H9 (cell line): ENCODE data around the gene GALNT17. TPM values are rescaled to one million over a fixed set of nuclear protein-coding genes. Genes with fewer than 3 reads are reported as not detected.

Experiments used
- DNase-seq: peaks from one replicate; pipeline ENCODE4 v3.0.0-alpha.2; 2017
- H2AFZ ChIP-seq: one replicate; pipeline ENCODE4 v1.6.1; 2013; ENCODE audit warnings: mild to moderate bottlenecking, low read length, control low read depth, moderate library complexity
- H2AK5ac ChIP-seq: 2 replicates; pipeline ENCODE4 v1.6.1; 2013; ENCODE audit warnings: low read length, control low read depth, mixed read lengths; ENCODE audit not compliant: insufficient read length
- H2BK120ac ChIP-seq: one replicate; pipeline ENCODE4 v1.6.1; 2013; ENCODE audit warnings: low read depth, mild to moderate bottlenecking, low read length, control low read depth, inconsistent platforms; ENCODE audit not compliant: poor library complexity, severe bottlenecking
- H2BK12ac ChIP-seq: 2 replicates; pipeline ENCODE4 v1.6.1; 2013; ENCODE audit warnings: low read length, control low read depth, mixed read lengths, low read depth; ENCODE audit not compliant: insufficient read length
- H2BK15ac ChIP-seq: 2 replicates; pipeline ENCODE4 v1.6.1; 2013; ENCODE audit warnings: low read depth, low read length, control low read depth
- H2BK20ac ChIP-seq: one replicate; pipeline ENCODE4 v1.6.1; 2013; ENCODE audit warnings: low read depth, mild to moderate bottlenecking, low read length, control low read depth, inconsistent platforms; ENCODE audit not compliant: poor library complexity, severe bottlenecking
- H2BK5ac ChIP-seq: 2 replicates; pipeline ENCODE4 v1.6.1; 2013; ENCODE audit warnings: low read length, control low read depth, mixed read lengths; ENCODE audit not compliant: insufficient read length
- H3K14ac ChIP-seq: 2 replicates; pipeline ENCODE4 v1.6.1; 2013; ENCODE audit warnings: low read length, control low read depth; ENCODE audit not compliant: insufficient read depth
- H3K18ac ChIP-seq: 2 replicates; pipeline ENCODE4 v1.6.1; 2013; ENCODE audit warnings: low read depth, mild to moderate bottlenecking, mixed read lengths, low read length, control low read depth; ENCODE audit not compliant: insufficient read length
- H3K23ac ChIP-seq: 2 replicates; pipeline ENCODE4 v1.6.1; 2013; ENCODE audit warnings: low read length, control low read depth, mixed read lengths, low read depth; ENCODE audit not compliant: insufficient read length
- H3K23me2 ChIP-seq: 2 replicates; pipeline ENCODE4 v1.6.1; 2013; ENCODE audit warnings: low read depth, mild to moderate bottlenecking, mixed read lengths, low read length, control low read depth; ENCODE audit not compliant: insufficient read length, poor library complexity, severe bottlenecking
- H3K27ac ChIP-seq: 2 replicates; pipeline ENCODE4 v1.5.1; 2013; ENCODE audit warnings: low read length, control low read depth, mixed read lengths, low read depth; ENCODE audit not compliant: insufficient read length
- H3K27me3 ChIP-seq: 2 replicates; pipeline ENCODE4 v1.6.1; 2013; ENCODE audit warnings: low read length, control low read depth, inconsistent platforms; ENCODE audit not compliant: insufficient read depth
- H3K4ac ChIP-seq: 2 replicates; pipeline ENCODE4 v1.6.1; 2013; ENCODE audit warnings: low read depth, mild to moderate bottlenecking, control low read depth, inconsistent platforms, low read length, moderate library complexity
- H3K4me1 ChIP-seq: 2 replicates; pipeline ENCODE4 v1.6.1; 2013; ENCODE audit warnings: low read length, control low read depth, inconsistent platforms; ENCODE audit not compliant: insufficient read depth
- H3K4me2 ChIP-seq: 2 replicates; pipeline ENCODE4 v1.6.1; 2013; ENCODE audit warnings: low read length, control low read depth, mixed read lengths; ENCODE audit not compliant: insufficient read length, insufficient read depth
- H3K56ac ChIP-seq: 2 replicates; pipeline ENCODE4 v1.6.1; 2013; ENCODE audit warnings: low read depth, mild to moderate bottlenecking, mixed read lengths, low read length, control low read depth; ENCODE audit not compliant: insufficient read length
- H3K79me1 ChIP-seq: 2 replicates; pipeline ENCODE4 v1.6.1; 2013; ENCODE audit warnings: low read depth, mild to moderate bottlenecking, moderate library complexity, low read length, control low read depth, inconsistent platforms; ENCODE audit not compliant: insufficient read depth, poor library complexity, severe bottlenecking
- H3K79me2 ChIP-seq: 2 replicates; pipeline ENCODE4 v1.6.1; 2013; ENCODE audit warnings: low read length, control low read depth, inconsistent platforms; ENCODE audit not compliant: insufficient read depth
- H3K9ac ChIP-seq: 2 replicates; pipeline ENCODE4 v1.6.1; 2013; ENCODE audit warnings: low read length, control low read depth, mixed read lengths; ENCODE audit not compliant: insufficient read length; ENCODE audit errors: extremely low read depth
- H3K9me3 ChIP-seq: one replicate; pipeline ENCODE4 v1.6.1; 2013; ENCODE audit warnings: low read depth, low read length, inconsistent platforms; ENCODE audit not compliant: control insufficient read depth
- H3T11ph ChIP-seq: one replicate; pipeline ENCODE4 v1.6.1; 2013; ENCODE audit warnings: mild to moderate bottlenecking, low read length, control low read depth, inconsistent platforms
- H4K20me1 ChIP-seq: one replicate; pipeline ENCODE4 v1.6.1; 2013; ENCODE audit not compliant: control insufficient read depth, insufficient read length, insufficient read depth
- H4K5ac ChIP-seq: 2 replicates; pipeline ENCODE4 v1.6.1; 2013; ENCODE audit warnings: low read depth, mild to moderate bottlenecking, mixed read lengths, low read length, control low read depth; ENCODE audit not compliant: insufficient read length
- H4K8ac ChIP-seq: replicated peaks from 2 replicates; pipeline ENCODE4 v1.6.1; 2013; ENCODE audit warnings: low read length, control low read depth, mixed read lengths, low read depth; ENCODE audit not compliant: insufficient read length
- H4K91ac ChIP-seq: 2 replicates; pipeline ENCODE4 v1.6.1; 2013; ENCODE audit warnings: low read depth, mild to moderate bottlenecking, moderate library complexity, mixed read lengths, low read length, control low read depth; ENCODE audit not compliant: insufficient read length
- H3K27ac Mint-ChIP-seq, 3 experiments: 2 replicates in 2 of 3; 3 replicates in 1 of 3; pipeline ENCODE4 v1.8.0; 2020 to 2021; ENCODE audit warnings: mixed read lengths in 3 of 3, mild to moderate bottlenecking in 1 of 3, moderate library complexity in 1 of 3
- H3K27me3 Mint-ChIP-seq: 2 replicates; pipeline ENCODE4 v1.8.0; 2021; ENCODE audit warnings: low read depth, mild to moderate bottlenecking, moderate library complexity, mixed read lengths
- H3K36me3 Mint-ChIP-seq, 3 experiments: 2 replicates in 2 of 3; 3 replicates in 1 of 3; pipeline ENCODE4 v1.8.0; 2020 to 2021; ENCODE audit warnings: low read depth in 3 of 3, mixed read lengths in 3 of 3; ENCODE audit not compliant: insufficient read depth in 1 of 3
- H3K4me1 Mint-ChIP-seq, 2 experiments: 2 replicates each; pipeline ENCODE4 v1.8.0; 2020; ENCODE audit warnings: mixed read lengths in 2 of 2
- H3K4me3 Mint-ChIP-seq, 2 experiments: 2 replicates in 1 of 2; 3 replicates in 1 of 2; pipeline ENCODE4 v1.8.0; 2020 to 2021; ENCODE audit warnings: mild to moderate bottlenecking in 2 of 2, mixed read lengths in 2 of 2, moderate library complexity in 1 of 2
- H3K9me3 Mint-ChIP-seq, 2 experiments: 2 replicates in 1 of 2; 3 replicates in 1 of 2; pipeline ENCODE4 v1.8.0; 2020; ENCODE audit warnings: mild to moderate bottlenecking in 2 of 2, mixed read lengths in 2 of 2, moderate library complexity in 1 of 2
- CTCF ChIP-seq: fragments of 200-600 bp; sonication (generic); conservative IDR thresholded peaks from 3 replicates; pipeline ENCODE4 v1.8.0; 2021; ENCODE audit warnings: antibody characterized with exemption, mild to moderate bottlenecking
- WGBS: extraction: QIAGEN DNeasy Blood & Tissue Kit; methylation state at CpG from one replicate; pipeline ENCODE4 v1.1.7; 2013; ENCODE audit warnings: missing lambda C conversion rate, low lambda C conversion rate, mixed read lengths; ENCODE audit not compliant: insufficient read length; ENCODE audit errors: extremely low coverage; 5-methylcytosine and 5-hydroxymethylcytosine counted together
- total RNA-seq: library from RNA; stranded (reverse); gene quantifications from 2 replicates; pipeline ENCODE4 v1.2.1, GENCODE V29; 2021

Gene GALNT17
- total RNA-seq, 1 experiment from 2014 or later, result 43.2 TPM

- Histone ChIP-seq H4K20me1 (peaks cover 2% of the 10 kb centered on the region), H3K56ac (no peak overlapping the region), H4K91ac (no peak overlapping the region), H2AFZ (no peak overlapping the region), H3K18ac (no peak overlapping the region), H3K23ac (no peak overlapping the region), H2BK15ac (no peak overlapping the region), H3K79me1 (no peaks in the 10 kb centered on the region), H3K4ac (no peak overlapping the region), H2BK12ac (no peak overlapping the region), H3K27ac (no peak overlapping the region), H3K14ac (no peak overlapping the region; the same call in 1 of the 2 replicates), H2AK5ac (no peak overlapping the region), H2BK20ac (no peak overlapping the region), H3K79me2 (peaks cover 42% of the 10 kb centered on the region; the same call in 1 of the 2 replicates), H3K4me2 (no peak overlapping the region), H3K23me2 (no peaks in the 10 kb centered on the region), H2BK5ac (no peak overlapping the region), H4K8ac (no peak overlapping the region), H2BK120ac (no peak overlapping the region), H3K9ac (no peak overlapping the region), H3K4me1 (peaks cover 4% of the 10 kb centered on the region; the same call in 1 of the 2 replicates), H3K9me3 (no peaks in the 10 kb centered on the region), H3T11ph (no peak overlapping the region), H3K27me3 (no peaks in the 10 kb centered on the region), H4K5ac (no peak overlapping the region)
- no peak for DNase-seq
- H3K36me3 Mint-ChIP-seq, result peaks cover 50 to 82% (median 77%) of the 10 kb centered on the region in 3 experiments
- no CpG with 5 or more reads among the region's 24 CpGs for WGBS
- H3K4me3 Mint-ChIP-seq, result no peak overlapping the region
- no peaks in the 10 kb centered on the region for H3K27me3 Mint-ChIP-seq
- TF ChIP-seq CTCF, result no peak
- peak overlapping the region; percentile 74 to 93 (median 74); a peak in 4 of 7 replicates for H3K27ac Mint-ChIP-seq
- H3K4me1 Mint-ChIP-seq, result peaks cover 25 to 27% of the 10 kb centered on the region in 2 experiments
- H3K9me3 Mint-ChIP-seq, result no peaks in the 10 kb centered on the region; a peak in 1 of 5 replicates
Measured at GRCh38 chr7:71145906-71146901, 14.3 kb downstream of the GALNT17 start.
